HT-29 (cell line): ENCODE data around the gene USP14. TPM values are rescaled to one million over a fixed set of nuclear protein-coding genes. Genes with fewer than 3 reads are reported as not detected.

Source experiments
- DNase-seq: peaks from one replicate; pipeline ENCODE4 v3.0.0-alpha.2; 2015; ENCODE audit warnings: low spot score
- total RNA-seq: library from RNA; depleted of rRNA; stranded (reverse); fragments of >200 nt; shearing (Covaris generic); gene quantifications from 2 replicates; pipeline ENCODE4 v1.2.3, GENCODE V29; 2014

The USP14 gene
- total RNA-seq, 1 experiment from 2014 or later: 13.6 TPM

- DNase-seq: peak; percentile 33
Observed at GRCh38 chr18:159037-159652, 788 bp downstream of the USP14 start.

- no peak for DNase-seq
Observed at GRCh38 chr18:159933-160332, 1.6 kb downstream of the USP14 start.

- DNase-seq: no peak
Observed at GRCh38 chr18:160831-161570, 2.6 kb downstream of the USP14 start.

- no peak for DNase-seq
Observed at GRCh38 chr18:172361-172760, 14.0 kb downstream of the USP14 start.

- DNase-seq: no peak
Observed at GRCh38 chr18:179499-179898, 21.1 kb downstream of the USP14 start.

- DNase-seq: no peak
Observed at GRCh38 chr18:181711-182110, 23.4 kb downstream of the USP14 start.

- no peak for DNase-seq
Observed at GRCh38 chr18:183769-184168, 25.4 kb downstream of the USP14 start.

- DNase-seq: no peak
Observed at GRCh38 chr18:189254-189653, 30.9 kb downstream of the USP14 start.

GRCh38 chr18:191725-192124, 33.4 kb downstream of the USP14 start:
- DNase-seq: no peak

- no peak for DNase-seq
Observed at GRCh38 chr18:192801-193200, 34.4 kb downstream of the USP14 start.

- no peak for DNase-seq
Observed at GRCh38 chr18:195651-196050, 37.3 kb downstream of the USP14 start.

- no peak for DNase-seq
Observed at GRCh38 chr18:199214-199613, 40.9 kb downstream of the USP14 start.

- no peak for DNase-seq
Observed at GRCh38 chr18:199768-200167, 41.4 kb downstream of the USP14 start.

GRCh38 chr18:210075-210474, 51.7 kb downstream of the USP14 start:
- no peak for DNase-seq

GRCh38 chr18:210733-211132, 52.4 kb downstream of the USP14 start:
- DNase-seq: no peak

- DNase-seq: no peak
Observed at GRCh38 chr18:211582-211981, 53.2 kb downstream of the USP14 start.

- DNase-seq: no peak
Observed at GRCh38 chr18:212780-213179, 54.4 kb downstream of the USP14 start.

- DNase-seq: no peak
Observed at GRCh38 chr18:213505-213904, 55.1 kb downstream of the USP14 start.

GRCh38 chr18:213966-214365, 55.6 kb downstream of the USP14 start:
- DNase-seq: no peak

GRCh38 chr18:215448-216010, 57.2 kb downstream of the USP14 start:
- no peak for DNase-seq

GRCh38 chr18:217532-218336, 59.4 kb downstream of the USP14 start:
- no peak for DNase-seq

- DNase-seq: no peak
Observed at GRCh38 chr18:220708-221107, 62.4 kb downstream of the USP14 start.
